Measurements from ENCODE around the gene OSGEP. TPM values are rescaled to one million over a fixed set of nuclear protein-coding genes. Genes with fewer than 3 reads are reported as not detected.

OSGEP gene
- total and polyA plus RNA-seq, 2 of the 13 experiments (the other 11 are each of a cell fraction or from before 2014, with no cell fraction given): 39.7 to 41.1 TPM

DNA sequence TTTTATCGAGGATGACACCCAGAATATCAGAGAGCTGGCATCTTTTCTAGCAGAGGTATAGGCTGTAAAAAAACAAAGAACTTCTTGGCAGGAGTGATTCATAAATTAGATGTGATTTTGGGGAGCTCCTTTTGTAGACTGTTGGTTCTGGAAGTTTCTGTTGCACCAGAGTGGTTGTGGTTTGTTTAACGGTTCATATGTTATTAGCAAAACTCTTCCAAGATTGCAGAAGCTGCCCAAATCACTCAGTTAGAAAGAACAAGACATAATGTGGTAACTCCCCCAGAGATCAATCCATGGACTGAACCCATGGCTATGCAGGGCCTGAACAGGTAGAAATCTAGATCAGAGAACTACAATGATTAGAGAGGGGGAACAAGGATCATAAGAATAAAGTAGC lies 44.0 kb upstream of the OSGEP start:
- WGBS (ENCODE audit: low lambda C conversion rate): 3% methylated on average over 2 of the region's 2 CpGs
- CTCF ChIA-PET (ENCODE audit: low intra/inter-chr PET ratio, low total read pairs): no interaction called here
- Histone ChIP-seq H3K27me3 (ENCODE audit: control insufficient read depth in 1 of 2, insufficient read depth in 2 of 2, low read length in 2 of 2) (peaks cover 0 to 5% of the 10 kb centered on the region in 2 experiments; a peak in 1 of 5 replicates), H3K4me3 (replicated peaks in 1 of 3; ENCODE audit: insufficient read depth in 1 of 3, low read depth in 2 of 3, low read length in 3 of 3) (no peak overlapping the region), H3K79me2 (ENCODE audit: insufficient read depth, low read length) (no peaks in the 10 kb centered on the region), H3K9ac (ENCODE audit: insufficient read depth, low read depth, low read length) (no peak overlapping the region), H3K4me2 (ENCODE audit: low read depth, low read length) (no peak overlapping the region), H3K36me3 (replicated peaks in 1 of 2; ENCODE audit: control insufficient read depth in 1 of 2, insufficient read depth in 2 of 2, low read length in 2 of 2) (no peaks in the 10 kb centered on the region), H4K20me1 (ENCODE audit: insufficient read depth, low read length) (no peaks in the 10 kb centered on the region), H2AFZ (ENCODE audit: low read length) (no peak overlapping the region), H3K9me3 (ENCODE audit: low read length) (no peaks in the 10 kb centered on the region), H3K4me1 (ENCODE audit: insufficient read depth, low read length) (no peaks in the 10 kb centered on the region), H3K27ac (ENCODE audit: extremely low read length, insufficient read depth, low read length) (no peak overlapping the region)
- FAIRE-seq: no peak
- no TSS peak for BruUV-seq (replicated peaks)
- TF ChIP-seq ZNF329 (CRISPR knock-in tag; IDR thresholded peaks at IDR 0.05; ENCODE audit: low read depth): no peak
- no peak for TF ChIP-seq FOXC1 (CRISPR knock-in tag; IDR thresholded peaks at IDR 0.05; ENCODE audit: borderline replicate concordance)
- TF ChIP-seq, protein P1, sequence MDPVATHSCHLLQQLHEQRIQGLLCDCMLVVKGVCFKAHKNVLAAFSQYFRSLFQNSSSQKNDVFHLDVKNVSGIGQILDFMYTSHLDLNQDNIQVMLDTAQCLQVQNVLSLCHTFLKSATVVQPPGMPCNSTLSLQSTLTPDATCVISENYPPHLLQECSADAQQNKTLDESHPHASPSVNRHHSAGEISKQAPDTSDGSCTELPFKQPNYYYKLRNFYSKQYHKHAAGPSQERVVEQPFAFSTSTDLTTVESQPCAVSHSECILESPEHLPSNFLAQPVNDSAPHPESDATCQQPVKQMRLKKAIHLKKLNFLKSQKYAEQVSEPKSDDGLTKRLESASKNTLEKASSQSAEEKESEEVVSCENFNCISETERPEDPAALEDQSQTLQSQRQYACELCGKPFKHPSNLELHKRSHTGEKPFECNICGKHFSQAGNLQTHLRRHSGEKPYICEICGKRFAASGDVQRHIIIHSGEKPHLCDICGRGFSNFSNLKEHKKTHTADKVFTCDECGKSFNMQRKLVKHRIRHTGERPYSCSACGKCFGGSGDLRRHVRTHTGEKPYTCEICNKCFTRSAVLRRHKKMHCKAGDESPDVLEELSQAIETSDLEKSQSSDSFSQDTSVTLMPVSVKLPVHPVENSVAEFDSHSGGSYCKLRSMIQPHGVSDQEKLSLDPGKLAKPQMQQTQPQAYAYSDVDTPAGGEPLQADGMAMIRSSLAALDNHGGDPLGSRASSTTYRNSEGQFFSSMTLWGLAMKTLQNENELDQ (CRISPR knock-in tag; IDR thresholded peaks at IDR 0.05; ENCODE audit: borderline replicate concordance): no peak
- no peak for TF ChIP-seq ZNF629 (CRISPR knock-in tag; conservative IDR thresholded peaks at IDR 0.05)
- no peak for TF ChIP-seq KLF13 (CRISPR knock-in tag; IDR thresholded peaks at IDR 0.05)
- no peak for TF ChIP-seq TBX2 (CRISPR knock-in tag; IDR thresholded peaks at IDR 0.05; ENCODE audit: borderline replicate concordance)
- TF ChIP-seq YY1 (IDR thresholded peaks at IDR 0.05; ENCODE audit: insufficient read depth, insufficient replicate concordance, low read depth, low read length): no peak
- TF ChIP-seq ZNF207 (IDR thresholded peaks at IDR 0.05; ENCODE audit: borderline replicate concordance): no peak
- no peak for TF ChIP-seq NFYB (CRISPR knock-in tag; IDR thresholded peaks at IDR 0.05)
- no peak for TF ChIP-seq ATF6 (CRISPR knock-in tag; conservative IDR thresholded peaks at IDR 0.05)
- no peak for TF ChIP-seq ZNF570 (CRISPR knock-in tag; IDR thresholded peaks at IDR 0.05; ENCODE audit: borderline replicate concordance)
- TF ChIP-seq HOXA9 (CRISPR knock-in tag; IDR thresholded peaks at IDR 0.05; ENCODE audit: borderline replicate concordance): no peak
- TF ChIP-seq, protein P2, sequence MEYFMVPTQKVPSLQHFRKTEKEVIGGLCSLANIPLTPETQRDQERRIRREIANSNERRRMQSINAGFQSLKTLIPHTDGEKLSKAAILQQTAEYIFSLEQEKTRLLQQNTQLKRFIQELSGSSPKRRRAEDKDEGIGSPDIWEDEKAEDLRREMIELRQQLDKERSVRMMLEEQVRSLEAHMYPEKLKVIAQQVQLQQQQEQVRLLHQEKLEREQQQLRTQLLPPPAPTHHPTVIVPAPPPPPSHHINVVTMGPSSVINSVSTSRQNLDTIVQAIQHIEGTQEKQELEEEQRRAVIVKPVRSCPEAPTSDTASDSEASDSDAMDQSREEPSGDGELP (IDR thresholded peaks at IDR 0.05; ENCODE audit: borderline replicate concordance, low read depth): no peak
- no peak for TF ChIP-seq PAX8 (CRISPR knock-in tag; IDR thresholded peaks at IDR 0.05; ENCODE audit: borderline replicate concordance)
- no peak for DNase-seq (ENCODE audit: low spot score)
- intact Hi-C loops (cut with micrococcal nuclease; ENCODE audit: unreplicated experiment): no loop called here
- POLR2A ChIA-PET: no interaction called here
- ATAC-seq: no peak
- in situ Hi-C loops (cut with HindIII; ENCODE audit: extremely low pct_ligation_motif_present, low pct_unique_long_range_greater_than_20kb): no loop called here
